ENCODE data around the gene SGSM2. TPM values are rescaled to one million over a fixed set of nuclear protein-coding genes. Genes with fewer than 3 reads are reported as not detected.

SGSM2 gene
- total RNA-seq, 1 experiment from 2014 or later, result 49.0 TPM

GRCh38 chr17:2406903-2407790, 69.8 kb downstream of the SGSM2 start:
- H3K27me3 ChIP-seq (ENCODE audit: control insufficient read depth, insufficient read depth, low read length), result no peaks in the 10 kb centered on the region
- H3K27ac ChIP-seq (ENCODE audit: low read length), result no peak overlapping the region
- no peak for DNase-seq (ENCODE audit: low read depth, low spot score)
- intact Hi-C loops (cut with micrococcal nuclease; ENCODE audit: unreplicated experiment) (no loop called here), in situ Hi-C loops (cut with HindIII; ENCODE audit: low pct_unique_long_range_greater_than_20kb, low sequenced_read_pairs) (no loop called here)
- ChIA-PET CTCF (interaction anchor here (1.4 kb wide), 1 partner anchor 9 kb away, joined by 3 read pairs; no protein-coding TSS in a partner anchor), POLR2A (no interaction called here)
- no peaks in the 10 kb centered on the region for H3K9me3 ChIP-seq (ENCODE audit: control insufficient read depth, insufficient read depth, low read depth, low read length)
- no peaks in the 10 kb centered on the region for H3K36me3 ChIP-seq (ENCODE audit: control insufficient read depth, insufficient read depth, low read length)
- no peak overlapping the region for H3K4me3 ChIP-seq (ENCODE audit: low read depth in 2 of 2, low read length in 2 of 2)
- ATAC-seq, result peak; percentile 36; the same call in 1 of the 2 replicates
- no TSS peak for BruUV-seq (replicated peaks)
- no peaks in the 10 kb centered on the region for H3K4me1 ChIP-seq (ENCODE audit: control insufficient read depth, insufficient read depth, low read length)
- TF ChIP-seq POLR2AphosphoS5 (IDR thresholded peaks at IDR 0.05; ENCODE audit: low read depth, low read length) (no peak), SIN3A (IDR thresholded peaks at IDR 0.05; ENCODE audit: borderline replicate concordance, insufficient read depth, low read depth, low read length) (no peak), TCF7L2 (IDR thresholded peaks at IDR 0.05; ENCODE audit: low read depth, low read length) (no peak)

GRCh38 chr17:2410951-2411350, 73.7 kb downstream of the SGSM2 start:
- H3K27ac ChIP-seq (ENCODE audit: low read length), result no peak overlapping the region
- intact Hi-C loops (cut with micrococcal nuclease; ENCODE audit: unreplicated experiment) (no loop called here), in situ Hi-C loops (cut with HindIII; ENCODE audit: low pct_unique_long_range_greater_than_20kb, low sequenced_read_pairs) (no loop called here)
- TF ChIP-seq TCF7L2 (IDR thresholded peaks at IDR 0.05; ENCODE audit: low read depth, low read length), result no peak
- TF ChIP-seq SIN3A (IDR thresholded peaks at IDR 0.05; ENCODE audit: borderline replicate concordance, insufficient read depth, low read depth, low read length), result no peak
- no peak for TF ChIP-seq CTCF (IDR thresholded peaks at IDR 0.05)
- no peak for TF ChIP-seq REST (IDR thresholded peaks at IDR 0.05; ENCODE audit: insufficient read depth in 1 of 2, low read depth in 2 of 2, low read length in 1 of 2)
- no peak for TF ChIP-seq POLR2AphosphoS5 (IDR thresholded peaks at IDR 0.05; ENCODE audit: low read depth, low read length)
- POLR2A ChIA-PET, result no interaction called here
- CTCF ChIA-PET, result no interaction called here
- H3K36me3 ChIP-seq (ENCODE audit: control insufficient read depth, insufficient read depth, low read length), result no peaks in the 10 kb centered on the region
- H3K4me3 ChIP-seq (ENCODE audit: low read depth in 2 of 2, low read length in 2 of 2), result no peak overlapping the region
- H3K27me3 ChIP-seq (ENCODE audit: control insufficient read depth, insufficient read depth, low read length), result no peaks in the 10 kb centered on the region
- no peak for DNase-seq (ENCODE audit: low read depth, low spot score)
- no peaks in the 10 kb centered on the region for H3K4me1 ChIP-seq (ENCODE audit: control insufficient read depth, insufficient read depth, low read length)
- BruUV-seq (replicated peaks), result no TSS peak
- H3K9me3 ChIP-seq (ENCODE audit: control insufficient read depth, insufficient read depth, low read depth, low read length), result no peaks in the 10 kb centered on the region
- ATAC-seq, result no peak
